Measurements from ENCODE around the gene ELAC2. TPM values are rescaled to one million over a fixed set of nuclear protein-coding genes. Genes with fewer than 3 reads are reported as not detected.

Gene ELAC2
- total and polyA plus RNA-seq, 2 of the 4 experiments (the other 2 are of a cell fraction) = 75.2 to 80.7 TPM

GRCh38 chr17:13024016-13024415 is 6.2 kb upstream of the ELAC2 start:
- Histone ChIP-seq H3K4me1 (ENCODE audit: control insufficient read depth, insufficient read depth, low read length) (no peaks in the 10 kb centered on the region), H3K9ac (ENCODE audit: low read depth, low read length) (no peak overlapping the region), H2BK15ac (ENCODE audit: low read depth, low read length) (no peak overlapping the region), H3K79me1 (ENCODE audit: low read depth in 1 of 2, low read length in 2 of 2) (no peaks in the 10 kb centered on the region), H3K56ac (ENCODE audit: extremely low read depth, insufficient read depth, low read length) (no peak overlapping the region), H3K14ac (replicated peaks; ENCODE audit: low read depth, low read length) (no peak overlapping the region), H3K23ac (ENCODE audit: low read depth, low read length) (no peak overlapping the region), H2BK5ac (ENCODE audit: low read depth, low read length, poor library complexity, severe bottlenecking) (no peak overlapping the region), H2BK20ac (ENCODE audit: low read depth, low read length) (no peak overlapping the region), H3K4ac (ENCODE audit: low read depth, low read length) (no peak overlapping the region), H3K4me2 (ENCODE audit: low read depth, low read length) (peak overlapping the region; percentile 33; the same call in 1 of the 2 replicates), H3K27me3 (ENCODE audit: control insufficient read depth, insufficient read depth, low read length) (peaks cover 2% of the 10 kb centered on the region; the same call in 1 of the 2 replicates), H2AK5ac (ENCODE audit: low read depth, low read length) (no peak overlapping the region), H3K9me1 (ENCODE audit: insufficient read depth, low read length) (peaks cover 4% of the 10 kb centered on the region; the same call in 1 of the 2 replicates), H2AFZ (replicated peaks; ENCODE audit: low read length, poor library complexity) (no peak overlapping the region), H4K20me1 (ENCODE audit: insufficient read depth, low read length) (no peaks in the 10 kb centered on the region), H4K91ac (ENCODE audit: insufficient read depth, low read depth, low read length) (no peak overlapping the region), H2BK120ac (ENCODE audit: low read depth, low read length) (no peak overlapping the region), H4K8ac (ENCODE audit: low read depth in 2 of 2, low read length in 2 of 2) (no peak overlapping the region), H3K27ac (ENCODE audit: insufficient read depth, low read length) (no peak overlapping the region), H3K36me3 (ENCODE audit: control insufficient read depth, insufficient read depth, low read length) (no peaks in the 10 kb centered on the region), H3K4me3 (ENCODE audit: insufficient read depth, low read depth, low read length) (no peak overlapping the region), H3K18ac (ENCODE audit: low read depth, low read length) (no peak overlapping the region), H3K9me3 (ENCODE audit: control insufficient read depth, insufficient read depth, low read length) (no peaks in the 10 kb centered on the region), H2AK9ac (replicated peaks; ENCODE audit: low read depth, low read length, poor library complexity) (no peak overlapping the region), H4K5ac (ENCODE audit: low read depth, low read length) (no peak overlapping the region)
- TF ChIP-seq MAFK (IDR thresholded peaks at IDR 0.05; ENCODE audit: low read depth, low read length) (no peak), USF2 (IDR thresholded peaks at IDR 0.05; ENCODE audit: low read depth, low read length) (no peak), RAD21 (IDR thresholded peaks at IDR 0.05; ENCODE audit: low read length) (no peak), BHLHE40 (IDR thresholded peaks at IDR 0.05; ENCODE audit: low read depth, low read length) (no peak), MXI1 (IDR thresholded peaks at IDR 0.05; ENCODE audit: borderline replicate concordance, low read depth, low read length) (no peak)
- ChIA-PET CTCF (interaction anchor here (0.7 kb wide), 1 partner anchor 1294 kb away, joined by 3 read pairs; no protein-coding TSS in a partner anchor), POLR2A (ENCODE audit: unreplicated experiment) (no interaction called here)
- ATAC-seq (ENCODE audit: low read depth) = no peak
- no TSS peak for BruUV-seq (replicated peaks)
- no peak for DNase-seq
- in situ Hi-C loops (cut with MboI; ENCODE audit: low sequenced_read_pairs) = loop anchor here (25.0 kb wide), 1 partner anchor 512 kb away; no protein-coding TSS in a partner anchor
- 67% methylated on average over 1 of the region's 6 CpGs; no CpG with 5 or more reads in 1 of the 2 experiments for WGBS, 2 experiments (ENCODE audit: extremely low coverage in 2 of 2, insufficient read length in 1 of 2)
- intact Hi-C loops (cut with micrococcal nuclease) = no loop called here
- dilution Hi-C loops (cut with HindIII; ENCODE audit: low sequenced_read_pairs, unreplicated experiment) = no loop called here
